T-helper 2 cell (primary cell): ENCODE measurements around the gene ZEB2.

Experiments used
- DNase-seq, 5 experiments: peaks; one replicate each; pipeline versions ENCODE4 v3.0.0 to v3.0.0-alpha.2; 2012 to 2022

ZEB2 gene

DNA sequence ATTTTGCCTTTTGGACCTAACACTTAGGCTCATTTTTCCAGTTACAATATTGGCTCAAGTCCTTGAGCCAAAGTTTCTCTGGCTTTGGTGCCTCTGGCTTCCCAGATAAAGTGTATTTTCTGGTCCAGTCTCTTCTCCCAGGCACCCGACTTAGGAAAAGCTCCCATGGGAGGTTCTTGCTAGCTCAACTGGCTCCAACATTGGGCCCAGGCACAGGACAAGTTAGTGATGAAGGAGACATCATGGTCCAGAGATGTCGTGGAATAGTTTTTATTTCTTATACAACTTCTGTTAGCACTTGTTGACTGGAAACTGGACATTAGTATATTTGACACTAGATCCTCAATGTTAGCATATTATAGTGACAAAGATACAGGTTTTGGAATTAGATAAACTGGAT lies 8.2 kb upstream of the ZEB2 start:
- no peak for DNase-seq

DNA sequence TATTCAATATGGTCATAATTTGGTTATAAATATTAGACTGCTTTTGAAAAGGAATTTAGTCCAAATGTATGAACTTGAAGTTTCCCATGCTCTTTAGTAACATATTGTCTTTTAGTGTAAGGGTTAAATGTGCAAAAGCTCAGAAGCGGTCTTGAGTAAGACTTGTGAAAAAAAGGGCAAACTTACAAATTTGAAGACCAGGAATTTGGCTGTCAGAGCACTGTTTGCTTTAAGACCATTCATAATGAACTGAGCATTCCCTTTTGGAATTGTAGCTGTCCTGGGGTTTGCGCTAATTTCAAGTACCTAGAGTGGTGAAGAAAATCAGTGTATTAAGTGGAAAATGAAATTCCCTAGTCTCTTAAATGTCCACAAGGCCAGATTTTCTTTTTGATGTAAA lies 6.9 kb upstream of the ZEB2 start:
- DNase-seq: no peak

- DNase-seq: no peak
Observed at GRCh38 chr2:144524118-144525009, 4.4 kb upstream of the ZEB2 start.

DNA sequence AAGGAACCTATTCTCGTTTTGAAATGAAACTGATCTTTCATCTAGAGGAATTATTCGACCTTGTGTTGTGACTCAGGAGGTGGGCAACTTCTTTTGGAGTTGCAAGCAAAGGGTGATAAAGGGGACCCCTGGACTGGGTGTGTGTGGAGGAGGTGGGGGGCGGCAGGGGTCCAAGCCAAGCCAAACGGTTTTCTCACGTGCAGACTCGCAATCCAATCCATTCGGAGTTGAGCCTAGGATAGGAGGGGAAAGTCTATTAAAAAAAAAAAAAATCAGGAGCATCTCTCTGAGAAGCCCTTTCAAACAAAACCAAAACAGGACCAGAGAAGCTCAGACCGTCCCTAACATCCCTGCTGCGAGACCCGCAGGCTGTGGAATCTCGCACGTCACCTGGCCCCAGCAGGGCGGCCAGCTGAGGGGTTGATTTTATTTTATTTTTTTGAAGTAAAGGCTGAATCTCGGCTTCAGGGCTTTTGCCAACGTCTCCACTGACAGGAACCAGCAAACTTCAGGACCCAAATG lies 3.7 kb upstream of the ZEB2 start:
- DNase-seq: no peak

- no peak for DNase-seq
Observed at GRCh38 chr2:144522897-144523595, 3.1 kb upstream of the ZEB2 start.

- DNase-seq: no peak
Observed at GRCh38 chr2:144522176-144522896, 2.4 kb upstream of the ZEB2 start.

GRCh38 chr2:144521686-144522085 lies 1.8 kb upstream of the ZEB2 start:
- no peak for DNase-seq

GRCh38 chr2:144520756-144521487 lies 1.0 kb upstream of the ZEB2 start:
- no peak for DNase-seq

DNA sequence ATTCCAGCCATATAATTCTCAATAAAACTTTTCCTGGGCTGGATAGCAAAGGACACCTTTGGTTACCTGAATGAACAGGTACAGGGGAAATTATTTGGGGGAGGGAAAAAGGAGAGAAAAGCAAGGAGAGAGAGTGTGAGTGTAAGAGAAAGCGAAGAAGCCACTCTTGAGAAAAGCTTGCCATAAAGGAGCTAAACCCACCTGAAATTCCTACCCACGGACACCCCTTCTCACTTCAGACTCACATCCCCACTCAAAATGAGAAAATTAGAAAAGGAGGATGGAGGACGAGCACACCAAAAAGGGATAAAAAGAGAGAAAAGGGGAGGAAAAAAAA lies 354 bp downstream of the ZEB2 start:
- no peak for DNase-seq

- DNase-seq: no peak
Observed at GRCh38 chr2:144518748-144519596, 947 bp downstream of the ZEB2 start.

DNA sequence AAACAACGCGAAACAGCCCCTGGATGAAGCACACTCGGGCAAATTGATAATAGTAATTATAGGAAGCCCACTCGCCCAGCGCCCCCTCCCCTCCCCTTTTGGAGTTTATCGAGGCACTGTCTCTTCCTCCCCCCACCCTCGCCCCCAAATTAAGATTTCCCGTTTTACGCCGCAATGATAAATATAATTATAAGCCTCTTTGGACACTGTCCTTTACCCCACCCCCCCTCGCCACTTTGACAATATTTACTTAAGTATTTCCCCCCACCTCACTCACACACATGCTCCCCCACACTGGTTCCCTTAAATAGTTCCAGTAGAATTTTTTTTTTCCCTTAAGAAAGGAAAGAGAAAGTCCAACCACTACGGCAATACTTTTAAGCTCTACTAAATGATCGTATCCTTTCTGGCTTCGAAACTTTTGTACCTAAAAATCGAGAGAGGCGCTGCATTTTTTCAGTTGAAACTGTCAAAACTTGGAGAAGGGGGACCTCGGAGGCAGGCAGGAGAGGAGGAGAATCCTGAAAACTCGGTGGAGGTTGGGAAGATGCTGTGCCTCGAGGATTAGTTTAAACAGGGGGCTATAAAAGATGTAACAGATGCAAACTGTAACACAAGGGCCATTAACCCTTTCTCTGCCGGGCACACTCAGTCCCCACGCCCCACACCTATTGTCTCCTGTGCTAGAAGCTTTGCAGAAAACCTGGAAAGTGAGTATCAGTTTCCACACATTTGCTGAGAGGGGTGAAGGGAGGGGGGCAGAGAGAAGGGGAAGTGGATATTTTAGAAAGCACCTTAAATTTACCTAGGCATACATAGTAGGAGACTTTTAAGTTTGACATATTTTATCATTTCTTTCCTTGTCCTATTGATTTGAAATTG lies 1.8 kb downstream of the ZEB2 start:
- peak in 1 of 5 experiments; percentile 38 for DNase-seq

DNA sequence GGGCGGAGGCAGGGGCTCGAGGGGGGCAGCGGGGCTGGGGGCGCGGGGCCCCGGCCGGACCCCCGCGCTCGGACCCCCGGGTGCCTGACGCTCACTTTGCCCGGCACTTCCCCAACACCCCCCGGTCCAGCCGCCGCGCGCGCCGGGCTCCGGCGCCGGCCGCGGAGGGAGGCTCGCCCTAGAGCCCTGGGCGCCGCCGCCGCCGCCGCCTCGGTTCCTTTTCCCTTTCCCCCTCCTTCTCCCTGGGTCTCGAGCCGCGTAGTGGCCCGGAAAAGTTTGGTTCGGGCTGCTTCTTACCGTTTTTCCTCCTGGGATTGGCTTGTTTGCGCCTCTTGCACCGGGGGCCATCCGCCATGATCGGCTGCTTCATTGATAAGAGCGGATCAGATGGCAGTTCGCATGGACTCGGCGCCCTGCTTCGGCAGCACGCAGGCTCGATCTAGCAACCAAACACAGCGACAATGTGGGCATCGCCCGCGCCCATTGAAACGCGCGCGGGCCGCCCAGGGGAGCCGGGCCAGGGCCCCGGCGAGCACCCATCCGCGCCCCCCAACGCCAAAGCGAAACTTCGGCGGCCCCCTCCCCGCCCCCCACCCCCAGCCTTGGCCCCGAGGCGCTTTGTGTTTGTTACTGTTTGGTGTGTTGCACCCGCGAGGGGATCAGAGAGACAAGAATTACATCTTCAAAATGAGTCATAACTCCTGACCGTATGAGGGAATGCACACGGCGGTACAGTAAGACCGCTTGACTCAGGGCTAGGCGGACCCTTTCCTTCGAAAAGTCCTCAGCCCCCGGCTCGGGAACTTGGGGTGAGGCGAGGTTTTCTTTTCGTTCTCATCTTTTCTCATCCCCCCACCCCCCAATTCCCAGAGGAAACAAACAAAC lies 2.7 kb downstream of the ZEB2 start:
- peak in 4 of 5 experiments; percentile 23 to 88 (median 46) for DNase-seq

- peak in 1 of 5 experiments; percentile 55 for DNase-seq
Observed at GRCh38 chr2:144516411-144516980, 3.4 kb downstream of the ZEB2 start.

DNA sequence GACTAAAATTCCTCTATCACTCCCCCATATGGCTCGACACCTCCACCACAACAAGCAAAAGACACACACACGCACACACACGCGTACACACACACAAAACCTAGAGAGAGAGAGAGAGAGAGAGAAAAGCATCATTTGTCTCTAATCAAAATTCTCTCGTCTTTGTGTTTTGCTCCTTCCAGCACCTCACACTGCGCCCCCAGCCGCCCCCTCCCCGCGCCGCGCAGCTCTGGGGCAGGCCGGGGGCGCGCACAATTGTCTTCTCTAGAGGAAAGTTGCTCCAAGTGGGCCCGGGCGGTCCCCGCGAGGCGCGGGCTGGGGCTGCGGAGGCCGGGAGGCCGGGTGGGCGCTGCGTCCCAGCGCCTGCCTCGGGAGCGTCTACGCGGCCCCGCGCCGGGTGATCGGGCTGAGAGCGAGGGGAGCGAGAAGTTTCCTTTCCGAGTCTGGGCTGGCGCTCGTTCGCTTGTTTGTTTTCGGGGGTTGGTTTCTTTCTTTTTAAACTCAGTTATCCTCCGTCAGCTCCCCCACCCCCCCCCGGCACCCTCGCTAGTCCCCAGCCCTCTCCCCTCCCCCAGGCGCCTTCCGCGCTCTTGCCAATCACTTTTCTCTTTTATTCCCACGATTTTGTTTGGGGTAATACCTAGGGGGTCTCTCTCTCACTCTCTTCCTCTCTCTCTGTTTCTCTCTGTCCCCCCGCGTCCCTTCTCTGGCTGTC lies 4.1 kb downstream of the ZEB2 start:
- DNase-seq: peak in 2 of 5 experiments; percentile 66 to 79

- no peak for DNase-seq
Observed at GRCh38 chr2:144515099-144515695, 4.7 kb downstream of the ZEB2 start.

DNA sequence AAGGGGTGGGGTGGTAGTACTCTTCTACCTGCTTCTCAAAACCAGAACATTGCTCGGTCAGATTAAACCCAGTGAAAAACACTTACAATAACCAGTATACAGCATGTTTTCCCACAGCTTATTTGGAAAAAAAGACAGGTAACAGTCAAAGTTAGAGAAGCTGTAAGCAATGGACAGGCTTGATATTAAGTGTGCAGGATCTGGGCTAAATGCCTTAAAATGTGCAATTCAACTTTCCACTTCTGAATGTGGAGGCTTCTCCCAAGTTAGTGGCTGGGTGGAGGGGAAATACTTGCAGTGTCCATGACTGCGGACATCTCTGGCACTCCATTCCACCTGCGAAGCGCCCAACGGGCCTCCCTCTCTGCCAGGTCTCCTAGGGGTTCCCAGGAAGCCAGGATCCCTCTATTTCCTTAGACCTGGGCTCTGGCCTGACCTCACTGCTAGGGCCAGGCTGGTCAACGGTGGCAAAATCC lies 5.3 kb downstream of the ZEB2 start:
- no peak for DNase-seq

DNA sequence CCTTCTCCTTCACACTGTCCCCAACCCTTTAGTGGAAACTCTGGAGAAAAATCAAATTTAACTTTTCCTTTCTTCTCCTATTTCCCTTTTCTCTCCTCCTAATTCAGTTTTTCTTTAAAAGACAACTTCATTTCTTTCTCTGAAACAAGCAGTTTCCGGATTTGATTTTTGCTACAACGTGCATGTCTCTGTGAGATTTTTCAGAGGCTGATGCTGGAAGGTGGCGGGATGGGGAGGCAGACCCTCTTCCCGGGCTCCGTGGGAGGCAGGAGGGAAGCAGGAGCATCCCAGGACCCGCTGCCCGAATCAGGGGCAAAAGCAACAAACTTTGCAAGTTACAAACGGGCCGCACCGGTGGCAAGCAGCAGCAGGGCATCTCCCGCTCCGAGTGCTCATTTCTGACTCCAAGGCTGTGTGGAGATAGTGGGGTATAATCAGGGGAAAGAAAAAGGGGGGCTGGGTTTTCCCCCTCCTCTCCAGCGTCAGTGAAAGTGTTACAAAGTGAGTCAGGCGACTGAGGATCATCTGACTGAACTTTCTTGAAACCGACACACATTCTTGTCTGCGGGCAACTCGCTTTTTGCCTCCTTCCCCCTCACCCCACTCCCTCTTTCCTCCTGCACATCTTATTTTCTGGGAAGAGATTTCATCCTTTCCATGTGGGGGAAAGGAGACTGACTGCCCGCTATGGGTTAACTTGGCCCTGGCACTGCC lies 6.4 kb downstream of the ZEB2 start:
- DNase-seq: no peak
